GM12878 (cell line): ENCODE data around the gene NUDT16L1. TPM values are rescaled to one million over a fixed set of nuclear protein-coding genes. Genes with fewer than 3 reads are reported as not detected.

ENCODE experiments used
- ATAC-seq: fragments of 200-7000 bp; cut with Tn5 transposase; 3 replicates; pipeline ENCODE4 v1.9.1; 2020; ENCODE audit warnings: mild to moderate bottlenecking, moderate library complexity
- BruUV-seq: library from RNA; stranded (reverse); fragments of 400-500 nt; replicated peaks from 2 replicates; lab custom pipeline; 2021; lab: Mats Ljungman, UMichigan
- CTCF ChIA-PET: fragments of 300-600 bp; sonication (Branson Sonifier 250); formaldehyde crosslinking; extraction: SDS; loops from one replicate; lab custom pipeline; 2021; ENCODE audit warnings: inconsistent platforms; lab: Yijun Ruan, JAX
- POLR2A ChIA-PET: fragments of 350-600 bp; formaldehyde crosslinking; extraction: SDS; loops from one replicate; lab custom pipeline; 2021; ENCODE audit warnings: inconsistent platforms; lab: Charles Lee
- RAD21 ChIA-PET: fragments of 300-600 bp; sonication (Branson Sonifier 250); formaldehyde crosslinking; loops from one replicate; lab custom pipeline; 2023; ENCODE audit warnings: antibody characterized with exemption; ENCODE audit not compliant: unreplicated experiment; lab: Charles Lee
- SMC1A ChIA-PET: fragments of 300-600 bp; sonication (Branson Sonifier 250); formaldehyde crosslinking; loops from one replicate; lab custom pipeline; 2023; ENCODE audit not compliant: unreplicated experiment, uncharacterized antibody; lab: Charles Lee
- DNase-seq: peaks from one replicate; pipeline ENCODE4 v3.0.0-alpha.2; 2011; ENCODE audit warnings: low read depth, low spot score
- FAIRE-seq: peaks from 3 replicates; lab custom pipeline; 2011; peaks lifted over from hg19 to GRCh38; lab: Jason Lieb, UNC
- H2AFZ ChIP-seq: 2 replicates; pipeline ENCODE4 v1.6.0; 2011; ENCODE audit warnings: low read depth, low read length, control low read depth; ENCODE audit not compliant: control insufficient read depth
- H3K27ac ChIP-seq: 2 replicates; pipeline ENCODE4 v1.5.1; 2011; ENCODE audit warnings: control low read depth; ENCODE audit not compliant: control insufficient read depth, insufficient read depth
- H3K27me3 ChIP-seq, 2 experiments: replicated peaks in 1 of 2; 2 replicates each; pipeline versions ENCODE4 v1.6.0 to v1.6.1; 2011; ENCODE audit warnings: low read length in 1 of 2; ENCODE audit not compliant: control insufficient read depth in 2 of 2, insufficient read depth in 2 of 2
- H3K36me3 ChIP-seq, 2 experiments: 2 replicates each; pipeline ENCODE4 v1.5.1; 2011; ENCODE audit warnings: low read length in 1 of 2; ENCODE audit not compliant: control insufficient read depth in 2 of 2, insufficient read depth in 2 of 2
- H3K4me1 ChIP-seq: 2 replicates; pipeline ENCODE4 v1.6.1; 2011; ENCODE audit warnings: mild to moderate bottlenecking, low read length, moderate library complexity, mixed read lengths; ENCODE audit not compliant: control insufficient read depth, insufficient read depth
- H3K4me2 ChIP-seq: 2 replicates; pipeline ENCODE4 v1.6.0; 2011; ENCODE audit warnings: control low read depth; ENCODE audit not compliant: control insufficient read depth, insufficient read depth
- H3K4me3 ChIP-seq: fragments of 200-600 bp; sonication (generic); 2 replicates; pipeline ENCODE4 v1.5.1; 2016
- H3K79me2 ChIP-seq: 2 replicates; pipeline ENCODE4 v1.6.0; 2011; ENCODE audit warnings: low read length; ENCODE audit not compliant: control insufficient read depth, insufficient read depth
- H3K9ac ChIP-seq: 2 replicates; pipeline ENCODE4 v1.8.0; 2011; ENCODE audit warnings: low read length, control low read depth, mixed read lengths; ENCODE audit not compliant: control insufficient read depth, insufficient read depth
- H3K9me3 ChIP-seq: replicated peaks from 3 replicates; pipeline ENCODE4 v1.5.1; 2011; ENCODE audit warnings: mild to moderate bottlenecking, low read length; ENCODE audit not compliant: control insufficient read depth, insufficient read depth
- H4K20me1 ChIP-seq: 2 replicates; pipeline ENCODE4 v1.6.0; 2011; ENCODE audit not compliant: control insufficient read depth, insufficient read depth
- ATF7 ChIP-seq: fragments of 450-650 bp; IDR thresholded peaks from 2 replicates; pipeline ENCODE4 v1.6.1; 2016; ENCODE audit warnings: low read depth, mild to moderate bottlenecking
- CBX5 ChIP-seq: sonication (generic); IDR thresholded peaks from 2 replicates; pipeline ENCODE4 v1.6.1; 2016; ENCODE audit warnings: low read depth, moderate library complexity, mild to moderate bottlenecking, inconsistent platforms
- FOS ChIP-seq: IDR thresholded peaks from 3 replicates; pipeline ENCODE4 v1.6.1; 2011; ENCODE audit warnings: borderline replicate concordance; ENCODE audit not compliant: insufficient read length; ENCODE audit errors: extremely low read depth
- HSF1 ChIP-seq: fragments of 150-350 bp; IDR thresholded peaks from 2 replicates; pipeline ENCODE4 v1.6.1; 2014; ENCODE audit warnings: mild to moderate bottlenecking, low read depth, low read length
- KAT2A ChIP-seq: conservative IDR thresholded peaks from 2 replicates; pipeline ENCODE4 v1.6.1; 2011; ENCODE audit warnings: low read depth, low read length; ENCODE audit not compliant: control insufficient read depth
- NFIC ChIP-seq: IDR thresholded peaks from 2 replicates; pipeline ENCODE4 v1.6.1; 2012; ENCODE audit warnings: low read depth, mild to moderate bottlenecking, inconsistent platforms, low read length, moderate library complexity
- NFYA ChIP-seq: IDR thresholded peaks from 2 replicates; pipeline ENCODE4 v1.6.1; 2011; ENCODE audit warnings: low read depth, mild to moderate bottlenecking, low read length, improper control_type of control experiment, borderline replicate concordance
- RBBP5 ChIP-seq: fragments of 200-600 bp; sonication (generic); conservative IDR thresholded peaks from 2 replicates; pipeline ENCODE4 v1.6.1; 2016
- SMAD1 ChIP-seq: fragments of 450-650 bp; IDR thresholded peaks from 2 replicates; pipeline ENCODE4 v1.6.1; 2018; ENCODE audit warnings: mild to moderate bottlenecking, low read depth; ENCODE audit not compliant: partially characterized antibody
- ZNF384 ChIP-seq: IDR thresholded peaks from 2 replicates; pipeline ENCODE4 v1.6.1; 2012; ENCODE audit warnings: low read depth, mild to moderate bottlenecking, low read length, improper control_type of control experiment, borderline replicate concordance
- ZNF687 ChIP-seq: fragments of 450-650 bp; IDR thresholded peaks from 2 replicates; pipeline ENCODE4 v1.6.1; 2017; ENCODE audit warnings: mild to moderate bottlenecking, moderate library complexity
- WGBS: methylation state at CpG from one replicate; pipeline ENCODE4 v1.1.6; 2016; ENCODE audit warnings: low lambda C conversion rate; ENCODE audit not compliant: insufficient replicate concordance, insufficient coverage; ENCODE audit errors: missing lambda C conversion rate; 5-methylcytosine and 5-hydroxymethylcytosine counted together
- in situ Hi-C: fragments of 300-500 bp; cut with MboI; formaldehyde crosslinking; loops from 9 replicates; pipeline ENCODE4 v1.14.3; 2018; ENCODE audit warnings: mixed read lengths
- intact Hi-C: fragments of 100-400 bp; cut with micrococcal nuclease; formaldehyde crosslinking; loops from one replicate; pipeline ENCODE4 v1.14.2; 2022; ENCODE audit not compliant: unreplicated experiment
- polyA plus RNA-seq, 11 experiments: library from polyadenylated mRNA; depleted of rRNA in 4 of 11; unstranded in 6 of 11; stranded (reverse) in 5 of 11; fragments of >200 nt; fragmentation: Nextera tagmentation in 4 of 11; fragmentation: Illumina TruSeq in 1 of 11; extraction: Ambion mirVana in 4 of 11; extraction: Trizol in 1 of 11; gene quantifications; 1 replicate in 1 of 11; 2 replicates in 10 of 11; pipeline versions ENCODE4 v1.2.1 to v1.2.3, GENCODE V29; 2011 to 2016; ENCODE audit warnings: inconsistent platforms in 2 of 11, missing spikeins in 2 of 11, low read depth in 1 of 11
- total RNA-seq, 4 experiments: library from RNA; depleted of rRNA in 3 of 4; stranded (reverse); fragments of >200 nt in 3 of 4; fragmentation: Illumina TruSeq in 1 of 4; extraction: Trizol in 1 of 4; gene quantifications; 2 replicates each; pipeline versions ENCODE4 v1.2.1 to v1.2.3, GENCODE V29; 2013 to 2021

Gene NUDT16L1
- total and polyA plus RNA-seq, 10 of the 15 experiments (the other 5 are each of a cell fraction or from before 2014, with no cell fraction given) = 1.4 to 77.7 (median 28.9) TPM

GRCh38 chr16:4718466-4718865, 25.1 kb downstream of the NUDT16L1 start:
- intact Hi-C loops = no loop called here
- no peak for DNase-seq
- no peak for TF ChIP-seq SMAD1
- H3K27ac ChIP-seq = 0 out of 2 replicates have a peak overlapping the region, but pooled peaks have one; percentile 39
- POLR2A ChIA-PET = no interaction called here
- 33% methylated on average over 5 of the region's 5 CpGs for WGBS
- no peak for FAIRE-seq
- H3K9me3 ChIP-seq = no peaks in the 10 kb centered on the region
- no TSS peak for BruUV-seq
- peaks cover 0 to 4% of the 10 kb centered on the region in 2 experiments; a peak in 3 of 4 replicates for H3K36me3 ChIP-seq
- no peaks in the 10 kb centered on the region for H3K27me3 ChIP-seq
- H3K4me3 ChIP-seq = no peak overlapping the region
- no peak for ATAC-seq
- no peaks in the 10 kb centered on the region for H3K79me2 ChIP-seq
- H3K4me2 ChIP-seq = no peak overlapping the region
- SMC1A ChIA-PET = no interaction called here
- no peaks in the 10 kb centered on the region for H4K20me1 ChIP-seq
- no peak overlapping the region for H3K9ac ChIP-seq
- RAD21 ChIA-PET = no interaction called here
- no peak overlapping the region for H2AFZ ChIP-seq
- CTCF ChIA-PET = no interaction called here
- in situ Hi-C loops = no loop called here
- H3K4me1 ChIP-seq = peaks cover 7% of the 10 kb centered on the region; the same call in 1 of the 2 replicates

DNA sequence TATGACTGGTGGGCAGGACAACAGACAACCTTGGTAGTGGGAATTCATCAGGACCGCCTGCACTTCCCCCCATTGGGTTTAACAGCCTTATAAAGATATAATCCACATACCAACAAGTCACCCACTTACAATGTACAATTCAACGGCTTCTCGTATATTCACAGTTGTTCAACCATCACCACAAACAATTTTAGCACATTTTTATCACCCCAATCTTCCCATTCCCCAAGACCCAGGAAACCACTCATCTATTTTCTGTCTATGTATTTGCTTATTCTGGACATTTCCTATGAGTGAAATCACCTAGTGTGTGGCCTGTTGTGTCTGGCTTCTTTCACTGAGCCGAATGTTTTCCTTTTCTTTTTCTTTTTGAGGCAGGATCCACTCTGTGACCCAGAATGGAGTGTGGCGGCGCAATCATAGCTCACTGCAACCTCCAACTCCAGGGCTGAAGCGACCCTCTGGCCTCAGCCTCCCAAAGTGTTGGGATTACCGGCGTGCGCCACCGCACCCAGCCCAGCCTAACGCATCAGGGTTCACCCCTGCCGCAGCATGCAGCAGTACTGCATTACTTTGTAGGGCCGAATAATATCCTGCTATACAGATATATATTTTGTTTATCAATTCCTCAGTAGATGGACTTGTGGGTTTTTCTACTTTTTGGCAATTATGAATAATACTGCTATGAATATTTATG, 29.9 kb downstream of the NUDT16L1 start:
- ChIA-PET RAD21 (interaction anchor here (0.6 kb wide), 1 partner anchor 140 kb away, joined by 4 read pairs; no protein-coding TSS in a partner anchor), POLR2A (no interaction called here)
- no peak overlapping the region for H3K9ac ChIP-seq
- TF ChIP-seq NFIC = no peak
- TF ChIP-seq KAT2A = no peak
- no peak for TF ChIP-seq RBBP5
- TF ChIP-seq ZNF384 = no peak
- no peak for TF ChIP-seq CBX5
- no peak for TF ChIP-seq NFYA
- TF ChIP-seq HSF1 = no peak
- no peak for TF ChIP-seq ZNF687
- no peak for TF ChIP-seq FOS
- no peak for TF ChIP-seq ATF7

More for the DNA sequence above, 29.9 kb downstream of the NUDT16L1 start:
- WGBS = 93% methylated on average over 14 of the region's 14 CpGs
- H3K27ac ChIP-seq = no peak overlapping the region
- DNase-seq = no peak
- no TSS peak for BruUV-seq
- no peaks in the 10 kb centered on the region for H3K79me2 ChIP-seq
- H3K4me3 ChIP-seq = no peak overlapping the region
- peaks cover 7% of the 10 kb centered on the region; the same call in 1 of the 2 replicates for H3K4me1 ChIP-seq
- ATAC-seq = no peak
- no peaks in the 10 kb centered on the region for H4K20me1 ChIP-seq
- in situ Hi-C loops (no loop called here), intact Hi-C loops (no loop called here)
- no peaks in the 10 kb centered on the region for H3K27me3 ChIP-seq
- no peak for FAIRE-seq
- H3K4me2 ChIP-seq = no peak overlapping the region
- ChIA-PET CTCF (interaction anchor here (0.6 kb wide), 1 partner anchor 232 kb away, joined by 3 read pairs; no protein-coding TSS in a partner anchor), SMC1A (no interaction called here)
- H2AFZ ChIP-seq = no peak overlapping the region
- peaks cover 0 to 2% of the 10 kb centered on the region in 2 experiments; a peak in 2 of 4 replicates for H3K36me3 ChIP-seq
- no peaks in the 10 kb centered on the region for H3K9me3 ChIP-seq
